CD4-positive, CD25-positive, alpha-beta regulatory T cell (primary cell): ENCODE results near the gene EN1. TPM values are rescaled to one million over a fixed set of nuclear protein-coding genes. Genes with fewer than 3 reads are reported as not detected.

Experiments
- ATAC-seq, 2 donors: fragments of 150-1000 bp; cut with Tn5 transposase; one replicate each; pipeline ENCODE4 v1.10.0; 2021; ENCODE audit warnings: low read depth in 2 of 2, moderate number of reproducible peaks in 2 of 2, moderate library complexity in 1 of 2
- DNase-seq, 3 donors: peaks; one replicate each; pipeline versions ENCODE4 v3.0.0 to v3.0.0-alpha.2; 2012 to 2022; ENCODE audit warnings: mixed read lengths in 1 of 3
- H3K27ac ChIP-seq: one replicate; pipeline ENCODE4 v1.7.0; 2013; ENCODE audit warnings: mild to moderate bottlenecking, low read length; ENCODE audit not compliant: insufficient read depth, poor library complexity, severe bottlenecking
- H3K27me3 ChIP-seq: one replicate; pipeline ENCODE4 v1.7.0; 2013; ENCODE audit warnings: low read length; ENCODE audit not compliant: control insufficient read depth, insufficient read depth
- H3K36me3 ChIP-seq: one replicate; pipeline ENCODE4 v1.7.0; 2013; ENCODE audit warnings: mild to moderate bottlenecking, low read length, moderate library complexity; ENCODE audit not compliant: control insufficient read depth, insufficient read depth
- H3K4me1 ChIP-seq: 2 replicates; pipeline ENCODE4 v1.7.0; 2013; ENCODE audit warnings: mild to moderate bottlenecking, low read length; ENCODE audit not compliant: insufficient read depth, control insufficient read depth, poor library complexity, severe bottlenecking
- H3K4me3 ChIP-seq: one replicate; pipeline ENCODE4 v1.7.0; 2013; ENCODE audit warnings: low read depth, mild to moderate bottlenecking, low read length, moderate library complexity
- H3K9me3 ChIP-seq, 2 experiments: 1 replicate in 1 of 2; 2 replicates in 1 of 2; pipeline ENCODE4 v1.7.0; 2013; ENCODE audit warnings: low read length in 2 of 2, mild to moderate bottlenecking in 1 of 2, moderate library complexity in 1 of 2; ENCODE audit not compliant: control insufficient read depth in 2 of 2
- H3K27ac Mint-ChIP-seq, 3 donors: one replicate each; pipeline ENCODE4 v1.8.0; 2020 to 2022; ENCODE audit warnings: mild to moderate bottlenecking in 3 of 3, mixed read lengths in 3 of 3, moderate library complexity in 2 of 3
- H3K27me3 Mint-ChIP-seq: one replicate; pipeline ENCODE4 v1.8.0; 2022; ENCODE audit warnings: mild to moderate bottlenecking, mixed read lengths
- H3K36me3 Mint-ChIP-seq: one replicate; pipeline ENCODE4 v1.8.0; 2020; ENCODE audit warnings: mixed read lengths
- H3K4me1 Mint-ChIP-seq, 4 donors: one replicate each; pipeline ENCODE4 v1.8.0; 2020 to 2022; ENCODE audit warnings: mixed read lengths in 4 of 4, mild to moderate bottlenecking in 1 of 4
- H3K4me3 Mint-ChIP-seq, 4 donors: one replicate each; pipeline ENCODE4 v1.8.0; 2020 to 2022; ENCODE audit warnings: mild to moderate bottlenecking in 4 of 4, mixed read lengths in 4 of 4, moderate library complexity in 3 of 4
- H3K9me3 Mint-ChIP-seq, 7 donors: one replicate each; pipeline ENCODE4 v1.8.0; 2020 to 2022; ENCODE audit warnings: mixed read lengths in 7 of 7, mild to moderate bottlenecking in 3 of 7, moderate library complexity in 2 of 7
- polyA plus RNA-seq, 4 donors: library from polyadenylated mRNA; unstranded; fragments of 300-500 nt; fragmentation: Illumina TruSeq; gene quantifications; one replicate each; pipeline ENCODE4 v1.2.3, GENCODE V29; 2021
- total RNA-seq: library from RNA; stranded (reverse); gene quantifications from one replicate; pipeline ENCODE4 v1.2.3, GENCODE V29; 2022

EN1 gene
- total and polyA plus RNA-seq, 5 donors from 2014 or later: not detected

GRCh38 chr2:118822015-118822414 is 25.4 kb downstream of the EN1 start:
- H3K4me1 ChIP-seq: no peaks in the 10 kb centered on the region
- H3K36me3 Mint-ChIP-seq: no peaks in the 10 kb centered on the region
- H3K27ac ChIP-seq: no peak overlapping the region
- no peak for DNase-seq
- peaks cover 0 to 2% (median 0%) of the 10 kb centered on the region in 7 donors for H3K9me3 Mint-ChIP-seq
- no peak overlapping the region for H3K4me3 Mint-ChIP-seq
- no peak overlapping the region for H3K27ac Mint-ChIP-seq
- peaks cover 3% of the 10 kb centered on the region for H3K27me3 ChIP-seq
- ATAC-seq: no peak
- H3K9me3 ChIP-seq: no peaks in the 10 kb centered on the region
- no peak overlapping the region for H3K4me3 ChIP-seq
- H3K36me3 ChIP-seq: no peaks in the 10 kb centered on the region
- H3K27me3 Mint-ChIP-seq: peaks cover 35% of the 10 kb centered on the region
- no peaks in the 10 kb centered on the region for H3K4me1 Mint-ChIP-seq

- Mint-ChIP-seq H3K4me1 (no peaks in the 10 kb centered on the region), H3K36me3 (no peaks in the 10 kb centered on the region), H3K9me3 (peaks cover 0 to 2% (median 0%) of the 10 kb centered on the region in 7 donors), H3K27ac (no peak overlapping the region), H3K4me3 (no peak overlapping the region), H3K27me3 (peaks cover 37% of the 10 kb centered on the region)
- no peaks in the 10 kb centered on the region for H3K27me3 ChIP-seq
- H3K36me3 ChIP-seq: no peaks in the 10 kb centered on the region
- no peak overlapping the region for H3K4me3 ChIP-seq
- no peak overlapping the region for H3K27ac ChIP-seq
- ATAC-seq (no peak), DNase-seq (no peak)
- no peaks in the 10 kb centered on the region for H3K4me1 ChIP-seq
- H3K9me3 ChIP-seq: no peaks in the 10 kb centered on the region
Observed at GRCh38 chr2:118817469-118817868, 30.0 kb downstream of the EN1 start.

GRCh38 chr2:118816669-118817068 is 30.8 kb downstream of the EN1 start:
- no peak for ATAC-seq
- no peaks in the 10 kb centered on the region for H3K9me3 ChIP-seq
- no peak for DNase-seq
- no peaks in the 10 kb centered on the region for H3K4me1 Mint-ChIP-seq
- no peaks in the 10 kb centered on the region for H3K4me1 ChIP-seq
- no peaks in the 10 kb centered on the region for H3K27me3 ChIP-seq
- H3K36me3 ChIP-seq: no peaks in the 10 kb centered on the region
- peaks cover 29% of the 10 kb centered on the region for H3K27me3 Mint-ChIP-seq
- no peak overlapping the region for H3K4me3 ChIP-seq
- H3K9me3 Mint-ChIP-seq: peaks cover 0 to 2% (median 0%) of the 10 kb centered on the region in 7 donors
- no peak overlapping the region for H3K27ac ChIP-seq
- peak overlapping the region in 1 of 3 donors; percentile 22 for H3K27ac Mint-ChIP-seq
- H3K4me3 Mint-ChIP-seq: no peak overlapping the region
- H3K36me3 Mint-ChIP-seq: no peaks in the 10 kb centered on the region

- H3K9me3 ChIP-seq: no peaks in the 10 kb centered on the region
- H3K36me3 ChIP-seq: no peaks in the 10 kb centered on the region
- H3K27ac ChIP-seq: no peak overlapping the region
- no peak overlapping the region for H3K4me3 ChIP-seq
- H3K27me3 ChIP-seq: no peaks in the 10 kb centered on the region
- Mint-ChIP-seq H3K27me3 (peaks cover 20% of the 10 kb centered on the region), H3K9me3 (peaks cover 0 to 2% (median 0%) of the 10 kb centered on the region in 7 donors), H3K36me3 (no peaks in the 10 kb centered on the region), H3K4me1 (no peaks in the 10 kb centered on the region), H3K4me3 (no peak overlapping the region), H3K27ac (no peak overlapping the region)
- H3K4me1 ChIP-seq: no peaks in the 10 kb centered on the region
- no peak for ATAC-seq
- DNase-seq: no peak
Observed at GRCh38 chr2:118815731-118816130, 31.7 kb downstream of the EN1 start.

GRCh38 chr2:118815314-118815713 is 32.1 kb downstream of the EN1 start:
- Histone ChIP-seq H3K9me3 (no peaks in the 10 kb centered on the region), H3K27ac (no peak overlapping the region), H3K36me3 (no peaks in the 10 kb centered on the region), H3K27me3 (no peaks in the 10 kb centered on the region), H3K4me1 (no peaks in the 10 kb centered on the region), H3K4me3 (no peak overlapping the region)
- no peaks in the 10 kb centered on the region for H3K4me1 Mint-ChIP-seq
- ATAC-seq (no peak), DNase-seq (no peak)
- H3K27me3 Mint-ChIP-seq: peaks cover 20% of the 10 kb centered on the region
- no peaks in the 10 kb centered on the region for H3K36me3 Mint-ChIP-seq
- H3K27ac Mint-ChIP-seq: no peak overlapping the region
- H3K4me3 Mint-ChIP-seq: no peak overlapping the region
- peaks cover 0 to 1% (median 0%) of the 10 kb centered on the region in 7 donors for H3K9me3 Mint-ChIP-seq

GRCh38 chr2:118814368-118814767 is 33.1 kb downstream of the EN1 start:
- no peak for DNase-seq
- H3K4me1 Mint-ChIP-seq: peaks cover 0 to 4% (median 2%) of the 10 kb centered on the region in 4 donors
- no peaks in the 10 kb centered on the region for H3K4me1 ChIP-seq
- no peak for ATAC-seq
- H3K36me3 Mint-ChIP-seq: no peaks in the 10 kb centered on the region
- no peaks in the 10 kb centered on the region for H3K9me3 ChIP-seq
- no peaks in the 10 kb centered on the region for H3K36me3 ChIP-seq
- no peak overlapping the region for H3K27ac ChIP-seq
- no peak overlapping the region for H3K4me3 ChIP-seq
- H3K9me3 Mint-ChIP-seq: peaks cover 0 to 2% (median 0%) of the 10 kb centered on the region in 7 donors
- H3K27ac Mint-ChIP-seq: no peak overlapping the region
- peaks cover 4% of the 10 kb centered on the region for H3K27me3 ChIP-seq
- peaks cover 25% of the 10 kb centered on the region for H3K27me3 Mint-ChIP-seq
- H3K4me3 Mint-ChIP-seq: no peak overlapping the region

- H3K4me1 Mint-ChIP-seq: peaks cover 0 to 4% (median 2%) of the 10 kb centered on the region in 4 donors
- Histone ChIP-seq H3K4me1 (no peaks in the 10 kb centered on the region), H3K4me3 (no peak overlapping the region), H3K27me3 (peaks cover 4% of the 10 kb centered on the region), H3K9me3 (no peaks in the 10 kb centered on the region), H3K27ac (no peak overlapping the region), H3K36me3 (no peaks in the 10 kb centered on the region)
- no peak for DNase-seq
- peaks cover 31% of the 10 kb centered on the region for H3K27me3 Mint-ChIP-seq
- no peak overlapping the region for H3K4me3 Mint-ChIP-seq
- H3K36me3 Mint-ChIP-seq: no peaks in the 10 kb centered on the region
- peak overlapping the region in 1 of 3 donors; percentile 43 for H3K27ac Mint-ChIP-seq
- ATAC-seq: no peak
- H3K9me3 Mint-ChIP-seq: peaks cover 0 to 2% (median 0%) of the 10 kb centered on the region in 7 donors
Observed at GRCh38 chr2:118813601-118814339, 33.7 kb downstream of the EN1 start.

- DNase-seq (no peak), ATAC-seq (no peak)
- Mint-ChIP-seq H3K27me3 (peaks cover 34% of the 10 kb centered on the region), H3K36me3 (no peaks in the 10 kb centered on the region), H3K4me1 (peaks cover 0 to 4% (median 2%) of the 10 kb centered on the region in 4 donors), H3K27ac (no peak overlapping the region), H3K9me3 (peaks cover 0 to 2% (median 0%) of the 10 kb centered on the region in 7 donors), H3K4me3 (no peak overlapping the region)
- Histone ChIP-seq H3K4me1 (no peaks in the 10 kb centered on the region), H3K27me3 (peaks cover 4% of the 10 kb centered on the region), H3K36me3 (no peaks in the 10 kb centered on the region), H3K4me3 (no peak overlapping the region), H3K9me3 (no peaks in the 10 kb centered on the region), H3K27ac (no peak overlapping the region)
Observed at GRCh38 chr2:118813111-118813510, 34.3 kb downstream of the EN1 start.
